ENCODE results near the gene PDF. TPM values are rescaled to one million over a fixed set of nuclear protein-coding genes. Genes with fewer than 3 reads are reported as not detected.

The PDF gene
- total RNA-seq, 3 donors from 2014 or later: 38.2 to 46.7 (median 43.4) TPM

- Mint-ChIP-seq H3K4me3 (peak overlapping the region; percentile 66), H3K36me3 (ENCODE audit: insufficient read depth) (peaks cover 20% of the 10 kb centered on the region), H3K27me3 (ENCODE audit: low read depth) (no peaks in the 10 kb centered on the region), H3K4me1 (ENCODE audit: low read depth) (peaks cover 40% of the 10 kb centered on the region), H3K9me3 (no peaks in the 10 kb centered on the region)
- no peak for DNase-seq
- ATAC-seq: no peak
These were observed 4.1 kb downstream of the PDF start for GRCh38 chr16:69326172-69326873.

- Mint-ChIP-seq H3K4me1 (ENCODE audit: low read depth) (peaks cover 40% of the 10 kb centered on the region), H3K4me3 (peak overlapping the region; percentile 66), H3K36me3 (ENCODE audit: insufficient read depth) (peaks cover 24% of the 10 kb centered on the region), H3K27me3 (ENCODE audit: low read depth) (no peaks in the 10 kb centered on the region), H3K9me3 (no peaks in the 10 kb centered on the region)
- DNase-seq (no peak), ATAC-seq (no peak)
These were observed 4.6 kb downstream of the PDF start for GRCh38 chr16:69325784-69326171.

GRCh38 chr16:69324585-69325253, 5.7 kb downstream of the PDF start:
- peaks cover 26% of the 10 kb centered on the region for H3K36me3 Mint-ChIP-seq (ENCODE audit: insufficient read depth)

GRCh38 chr16:69324013-69324531, 6.3 kb downstream of the PDF start:
- DNase-seq: no peak
- peaks cover 30% of the 10 kb centered on the region for H3K36me3 Mint-ChIP-seq (ENCODE audit: insufficient read depth)
- no peaks in the 10 kb centered on the region for H3K27me3 Mint-ChIP-seq (ENCODE audit: low read depth)

More at GRCh38 chr16:69324585-69325253, 5.7 kb downstream of the PDF start:
- Mint-ChIP-seq H3K4me3 (no peak overlapping the region), H3K4me1 (ENCODE audit: low read depth) (peaks cover 40% of the 10 kb centered on the region), H3K9me3 (no peaks in the 10 kb centered on the region), H3K27me3 (ENCODE audit: low read depth) (no peaks in the 10 kb centered on the region)
- ATAC-seq (no peak), DNase-seq (no peak)

GRCh38 chr16:69323415-69323814, 7.0 kb downstream of the PDF start:
- H3K4me3 Mint-ChIP-seq: no peak overlapping the region
- H3K9me3 Mint-ChIP-seq: no peaks in the 10 kb centered on the region
- H3K27me3 Mint-ChIP-seq (ENCODE audit: low read depth): no peaks in the 10 kb centered on the region
- peaks cover 28% of the 10 kb centered on the region for H3K4me1 Mint-ChIP-seq (ENCODE audit: low read depth)
- no peak for DNase-seq
- peaks cover 30% of the 10 kb centered on the region for H3K36me3 Mint-ChIP-seq (ENCODE audit: insufficient read depth)
- no peak for ATAC-seq

More at GRCh38 chr16:69324013-69324531, 6.3 kb downstream of the PDF start:
- Mint-ChIP-seq H3K4me3 (no peak overlapping the region), H3K4me1 (ENCODE audit: low read depth) (peaks cover 35% of the 10 kb centered on the region), H3K9me3 (no peaks in the 10 kb centered on the region)
- no peak for ATAC-seq

- H3K4me1 Mint-ChIP-seq (ENCODE audit: low read depth): peaks cover 21% of the 10 kb centered on the region
- H3K36me3 Mint-ChIP-seq (ENCODE audit: insufficient read depth): peaks cover 30% of the 10 kb centered on the region
- DNase-seq (no peak), ATAC-seq (no peak)
- H3K4me3 Mint-ChIP-seq: no peak overlapping the region
- no peaks in the 10 kb centered on the region for H3K9me3 Mint-ChIP-seq
- H3K27me3 Mint-ChIP-seq (ENCODE audit: low read depth): no peaks in the 10 kb centered on the region
These were observed 8.0 kb downstream of the PDF start for GRCh38 chr16:69322343-69322742.

- Mint-ChIP-seq H3K4me3 (no peak overlapping the region), H3K36me3 (ENCODE audit: insufficient read depth) (peaks cover 28% of the 10 kb centered on the region), H3K9me3 (no peaks in the 10 kb centered on the region), H3K27me3 (ENCODE audit: low read depth) (no peaks in the 10 kb centered on the region), H3K4me1 (ENCODE audit: low read depth) (peaks cover 8% of the 10 kb centered on the region)
- DNase-seq (no peak), ATAC-seq (no peak)
These were observed 9.3 kb downstream of the PDF start for GRCh38 chr16:69321080-69321479.

GRCh38 chr16:69320740-69321073, 9.7 kb downstream of the PDF start:
- Mint-ChIP-seq H3K9me3 (no peaks in the 10 kb centered on the region), H3K36me3 (ENCODE audit: insufficient read depth) (peaks cover 30% of the 10 kb centered on the region), H3K4me1 (ENCODE audit: low read depth) (peaks cover 6% of the 10 kb centered on the region), H3K27me3 (ENCODE audit: low read depth) (no peaks in the 10 kb centered on the region), H3K4me3 (no peak overlapping the region)
- DNase-seq: no peak
- ATAC-seq: no peak

GRCh38 chr16:69319826-69320739, 10.3 kb downstream of the PDF start:
- Mint-ChIP-seq H3K36me3 (ENCODE audit: insufficient read depth) (peaks cover 30% of the 10 kb centered on the region), H3K27me3 (ENCODE audit: low read depth) (no peaks in the 10 kb centered on the region), H3K4me3 (no peak overlapping the region), H3K4me1 (ENCODE audit: low read depth) (peaks cover 5% of the 10 kb centered on the region), H3K9me3 (no peaks in the 10 kb centered on the region)
- DNase-seq: no peak
- ATAC-seq: no peak

GRCh38 chr16:69319381-69319780, 11.0 kb downstream of the PDF start:
- Mint-ChIP-seq H3K9me3 (no peaks in the 10 kb centered on the region), H3K36me3 (ENCODE audit: insufficient read depth) (peaks cover 30% of the 10 kb centered on the region), H3K27me3 (ENCODE audit: low read depth) (no peaks in the 10 kb centered on the region), H3K4me1 (ENCODE audit: low read depth) (peaks cover 2% of the 10 kb centered on the region), H3K4me3 (no peak overlapping the region)
- ATAC-seq (no peak), DNase-seq (no peak)

- DNase-seq (no peak), ATAC-seq (no peak)
- H3K27me3 Mint-ChIP-seq (ENCODE audit: low read depth): no peaks in the 10 kb centered on the region
- peaks cover 30% of the 10 kb centered on the region for H3K36me3 Mint-ChIP-seq (ENCODE audit: insufficient read depth)
- no peaks in the 10 kb centered on the region for H3K9me3 Mint-ChIP-seq
- peaks cover 5% of the 10 kb centered on the region for H3K4me1 Mint-ChIP-seq (ENCODE audit: low read depth)
- no peak overlapping the region for H3K4me3 Mint-ChIP-seq
These were observed 11.5 kb downstream of the PDF start for GRCh38 chr16:69318911-69319289.

- no peak overlapping the region for H3K4me3 Mint-ChIP-seq
- ATAC-seq (no peak), DNase-seq (no peak)
- H3K9me3 Mint-ChIP-seq: no peaks in the 10 kb centered on the region
- H3K36me3 Mint-ChIP-seq (ENCODE audit: insufficient read depth): peaks cover 31% of the 10 kb centered on the region
- peaks cover 11% of the 10 kb centered on the region for H3K4me1 Mint-ChIP-seq (ENCODE audit: low read depth)
- no peaks in the 10 kb centered on the region for H3K27me3 Mint-ChIP-seq (ENCODE audit: low read depth)
These were observed 12.0 kb downstream of the PDF start for GRCh38 chr16:69318177-69318910.

GRCh38 chr16:69316595-69317034, 13.8 kb downstream of the PDF start:
- Mint-ChIP-seq H3K36me3 (ENCODE audit: insufficient read depth) (peaks cover 21% of the 10 kb centered on the region), H3K27me3 (ENCODE audit: low read depth) (no peaks in the 10 kb centered on the region)
- no peak for ATAC-seq

More at GRCh38 chr16:69316595-69317034, 13.8 kb downstream of the PDF start:
- Mint-ChIP-seq H3K4me3 (no peak overlapping the region), H3K4me1 (ENCODE audit: low read depth) (peaks cover 20% of the 10 kb centered on the region), H3K9me3 (no peaks in the 10 kb centered on the region)
- no peak for DNase-seq

Measured in activated T-cell treated with anti-CD3 and anti-CD28 coated beads, Interleukin-2, amount 50 U/mL, for 4 hours (primary cell).